HepG2 (cell line): ENCODE measurements around the gene ZNF134. TPM values are rescaled to one million over a fixed set of nuclear protein-coding genes. Genes with fewer than 3 reads are reported as not detected.
A peak's percentile ranks its signal among the peaks of the same experiment; 100 is the strongest.

Experiments
- ASH2L ChIP-seq: fragments of 300-600, 200-600 bp; sonication (generic); IDR thresholded peaks from 2 replicates; pipeline ENCODE4 v1.7.0; 2017; ENCODE audit warnings: low read depth, mild to moderate bottlenecking, moderate library complexity, mixed read lengths, low read length; ENCODE audit not compliant: insufficient read length
- BRD4 ChIP-seq: sonication (generic); formaldehyde crosslinking; IDR thresholded peaks from 2 replicates; pipeline ENCODE4 v1.4.0; 2020; ENCODE audit warnings: missing genetic modification reagents
- CBX5 ChIP-seq: sonication (generic); formaldehyde crosslinking; IDR thresholded peaks from 2 replicates; pipeline ENCODE4 v1.4.0; 2020; ENCODE audit warnings: missing genetic modification reagents, borderline replicate concordance
- CREM ChIP-seq, 2 experiments: sonication (generic) in 1 of 2; formaldehyde crosslinking in 1 of 2; IDR thresholded peaks; 2 replicates each; pipeline versions ENCODE4 v1.4.0 to v1.6.1; 2016 to 2020; ENCODE audit warnings: antibody characterized with exemption in 1 of 2, mild to moderate bottlenecking in 1 of 2, missing genetic modification reagents in 1 of 2
- DNMT1 ChIP-seq: sonication (generic); formaldehyde crosslinking; IDR thresholded peaks from 2 replicates; pipeline ENCODE4 v1.5.1; 2020; ENCODE audit warnings: mild to moderate bottlenecking, missing genetic modification reagents
- ERF ChIP-seq: IDR thresholded peaks from 2 replicates; pipeline ENCODE4 v1.6.1; 2018; ENCODE audit warnings: missing biosample characterization, missing genetic modification reagents
- HOXA3 ChIP-seq: sonication (generic); formaldehyde crosslinking; IDR thresholded peaks from 2 replicates; pipeline ENCODE4 v1.5.0; 2020; ENCODE audit warnings: missing genetic modification reagents
- KDM1A ChIP-seq: IDR thresholded peaks from 2 replicates; pipeline ENCODE4 v1.6.1; 2016; ENCODE audit warnings: missing compliant biosample characterization
- KDM5B ChIP-seq: sonication (generic); formaldehyde crosslinking; IDR thresholded peaks from 2 replicates; pipeline ENCODE4 v1.4.0; 2020; ENCODE audit warnings: missing genetic modification reagents, mild to moderate bottlenecking, borderline replicate concordance
- KLF16 ChIP-seq, 2 experiments: sonication (generic) in 1 of 2; formaldehyde crosslinking in 1 of 2; IDR thresholded peaks; 2 replicates each; pipeline versions ENCODE4 v1.6.1 to v1.8.0; 2016 to 2023; ENCODE audit warnings: missing genetic modification reagents in 2 of 2, missing compliant biosample characterization in 1 of 2
- PAXIP1 ChIP-seq: sonication (generic); formaldehyde crosslinking; conservative IDR thresholded peaks from 2 replicates; pipeline ENCODE4 v1.4.0; 2020; ENCODE audit warnings: mild to moderate bottlenecking, missing genetic modification reagents, moderate library complexity
- POLR2AphosphoS5 ChIP-seq: IDR thresholded peaks from 2 replicates; pipeline ENCODE4 v1.6.1; 2012; ENCODE audit warnings: low read depth, low read length
- SRY ChIP-seq: sonication (generic); formaldehyde crosslinking; IDR thresholded peaks from 2 replicates; pipeline ENCODE4 v1.8.0; 2022; ENCODE audit warnings: mild to moderate bottlenecking, missing genetic modification reagents
- THYN1 ChIP-seq: sonication (generic); formaldehyde crosslinking; IDR thresholded peaks from 2 replicates; pipeline ENCODE4 v1.8.1; 2023; ENCODE audit warnings: low read depth, mild to moderate bottlenecking, moderate library complexity, missing genetic modification reagents, borderline replicate concordance
- TRIM24 ChIP-seq: sonication (generic); formaldehyde crosslinking; IDR thresholded peaks from 2 replicates; pipeline ENCODE4 v1.8.0; 2022; ENCODE audit warnings: mild to moderate bottlenecking, missing genetic modification reagents
- ZBTB38 ChIP-seq: sonication (generic); formaldehyde crosslinking; IDR thresholded peaks from 2 replicates; pipeline ENCODE4 v1.5.1; 2020; ENCODE audit warnings: mild to moderate bottlenecking, missing genetic modification reagents
- ZGPAT ChIP-seq: IDR thresholded peaks from 2 replicates; pipeline ENCODE4 v1.6.1; 2016; ENCODE audit warnings: mild to moderate bottlenecking
- ZNF143 ChIP-seq: sonication (generic); formaldehyde crosslinking; IDR thresholded peaks from 2 replicates; pipeline ENCODE4 v1.4.0; 2020; ENCODE audit warnings: missing genetic modification reagents
- ZNF263 ChIP-seq: sonication (generic); formaldehyde crosslinking; IDR thresholded peaks from 2 replicates; pipeline ENCODE4 v1.4.0; 2020; ENCODE audit warnings: missing genetic modification reagents
- ZNF264 ChIP-seq: sonication (generic); formaldehyde crosslinking; IDR thresholded peaks from 2 replicates; pipeline ENCODE4 v1.4.0; 2020; ENCODE audit warnings: missing genetic modification reagents
- ZNF563 ChIP-seq: sonication (generic); formaldehyde crosslinking; IDR thresholded peaks from 2 replicates; pipeline ENCODE4 v1.8.0; 2022; ENCODE audit warnings: mild to moderate bottlenecking, moderate library complexity, missing genetic modification reagents
- ZNF761 ChIP-seq: sonication (generic); formaldehyde crosslinking; conservative IDR thresholded peaks from 2 replicates; pipeline ENCODE4 v1.4.0; 2020; ENCODE audit warnings: mild to moderate bottlenecking, missing genetic modification reagents
- ZNF777 ChIP-seq: sonication (generic); formaldehyde crosslinking; IDR thresholded peaks from 2 replicates; pipeline ENCODE4 v1.4.0; 2020; ENCODE audit warnings: missing genetic modification reagents
- polyA plus RNA-seq, 8 experiments: library from polyadenylated mRNA; depleted of rRNA in 3 of 8; stranded (reverse) in 7 of 8; unstranded in 1 of 8; fragments of >200 nt; fragmentation: Illumina TruSeq in 4 of 8; extraction: Trizol in 4 of 8; gene quantifications; 2 replicates each; pipeline versions ENCODE4 v1.2.1 to v1.2.3, GENCODE V29; 2011 to 2016; ENCODE audit warnings: low read depth in 4 of 8, missing spikeins in 1 of 8, mixed read lengths in 1 of 8; ENCODE audit not compliant: insufficient read depth in 1 of 8
- total RNA-seq, 5 experiments: library from RNA; depleted of rRNA; stranded (reverse); fragments of >200 nt; fragmentation: Illumina TruSeq; extraction: Trizol; gene quantifications; 2 replicates each; pipeline ENCODE4 v1.2.3, GENCODE V29; 2016; ENCODE audit warnings: low read depth in 1 of 5

ZNF134 gene
- total and polyA plus RNA-seq, 2 of the 13 experiments (the other 11 are each of a cell fraction or from before 2014, with no cell fraction given), result 6.8 to 17.1 TPM

- TF ChIP-seq ZBTB38 (CRISPR knock-in tag), result peak; percentile 36
- peak; percentile 89 for TF ChIP-seq HOXA3 (CRISPR knock-in tag)
- no peak for TF ChIP-seq TRIM24 (CRISPR knock-in tag)
- TF ChIP-seq ZNF143 (CRISPR knock-in tag), result peak; percentile 94
- TF ChIP-seq ZNF264 (CRISPR knock-in tag), result 0 out of 2 replicates have a peak, but pooled peaks have one; percentile 33
- peak; percentile 86 for TF ChIP-seq ZNF761 (CRISPR knock-in tag)
- peak; percentile 90 for TF ChIP-seq ASH2L
- peak; percentile 73; the same call in 1 of the 2 replicates for TF ChIP-seq ZGPAT (CRISPR knock-in tag)
- no peak for TF ChIP-seq THYN1 (CRISPR knock-in tag)
- TF ChIP-seq DNMT1 (CRISPR knock-in tag), result 0 out of 2 replicates have a peak, but pooled peaks have one; percentile 72
- TF ChIP-seq POLR2AphosphoS5, result peak; percentile 84
- no peak for TF ChIP-seq KDM1A (CRISPR knock-in tag)
- no peak for TF ChIP-seq CBX5 (CRISPR knock-in tag)
- TF ChIP-seq BRD4, result peak; percentile 36; the same call in 1 of the 2 replicates
- TF ChIP-seq KLF16 (CRISPR knock-in tag; IDR thresholded peaks at IDR 0.05), result peak in 1 of 2 experiments; percentile 69; a peak in 1 of 4 replicates
- peak; percentile 50; the same call in 1 of the 2 replicates for TF ChIP-seq ZNF777 (CRISPR knock-in tag)
- TF ChIP-seq SRY (CRISPR knock-in tag), result peak; percentile 81; the same call in 1 of the 2 replicates
- TF ChIP-seq PAXIP1 (CRISPR knock-in tag), result 0 out of 2 replicates have a peak, but pooled peaks have one; percentile 25
- peak; percentile 89 for TF ChIP-seq CREM (IDR thresholded peaks at IDR 0.05)
- no peak for TF ChIP-seq CREM (CRISPR knock-in tag; IDR thresholded peaks at IDR 0.05)
- TF ChIP-seq KDM5B (CRISPR knock-in tag), result peak; percentile 47; the same call in 1 of the 2 replicates
- TF ChIP-seq ZNF563, result peak; percentile 74
- peak; percentile 50; the same call in 1 of the 2 replicates for TF ChIP-seq ZNF263 (CRISPR knock-in tag)
- 0 out of 2 replicates have a peak, but pooled peaks have one; percentile 68 for TF ChIP-seq ERF (CRISPR knock-in tag)
Measured at GRCh38 chr19:57613941-57614743, at the start of gene ZNF134 (continued).
